Measurements from ENCODE around the gene UFSP1. TPM values are rescaled to one million over a fixed set of nuclear protein-coding genes. Genes with fewer than 3 reads are reported as not detected.

The UFSP1 gene
- total RNA-seq, 1 experiment from 2014 or later, result 4.8 TPM

DNA sequence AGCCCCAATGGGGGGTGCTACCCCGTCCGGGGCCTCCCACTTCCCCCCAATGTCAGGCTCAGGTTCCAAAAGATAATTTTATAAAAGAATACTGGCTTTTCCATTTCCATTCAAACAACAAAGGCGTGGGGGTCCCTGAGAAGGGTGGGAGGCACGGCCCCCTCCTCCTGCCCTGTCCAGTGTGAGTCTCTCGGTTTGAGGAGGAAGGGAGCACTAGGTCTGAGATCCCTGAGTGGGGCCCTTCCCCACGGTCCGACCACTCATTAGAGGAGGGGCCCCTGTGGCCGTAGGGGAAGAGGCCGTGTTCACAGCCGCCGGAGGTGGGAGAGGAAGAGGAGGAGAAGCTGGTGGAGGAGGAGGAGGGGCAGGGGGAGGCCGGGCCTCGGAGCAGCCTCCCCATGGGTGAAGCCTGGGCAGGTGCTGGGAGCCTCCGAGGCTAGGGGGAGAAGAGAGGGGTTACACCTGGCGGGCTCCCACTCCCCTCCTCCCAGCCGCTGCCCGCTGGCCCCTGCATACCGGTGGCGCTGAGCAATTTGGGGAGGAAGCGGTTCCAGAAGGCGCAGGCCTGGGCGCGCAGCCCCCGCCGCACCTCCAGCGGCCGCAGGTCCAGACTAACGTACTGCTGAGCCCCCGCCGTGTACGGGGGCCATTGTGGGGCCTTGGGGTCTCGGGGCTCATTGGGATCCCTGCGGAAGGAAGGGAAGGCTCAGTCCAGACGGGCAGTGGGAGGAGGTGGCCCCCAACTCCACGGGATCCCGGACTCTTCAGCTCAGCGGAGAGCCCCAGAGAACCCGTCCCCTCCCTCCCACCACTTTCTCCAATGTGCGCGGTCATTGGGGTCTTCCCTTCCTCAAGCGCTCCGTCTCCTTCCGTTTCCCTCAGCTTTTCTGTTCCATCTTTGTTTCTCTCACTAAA lies 1.4 kb upstream of the UFSP1 start (continued):
- TF ChIP-seq, protein P1, sequence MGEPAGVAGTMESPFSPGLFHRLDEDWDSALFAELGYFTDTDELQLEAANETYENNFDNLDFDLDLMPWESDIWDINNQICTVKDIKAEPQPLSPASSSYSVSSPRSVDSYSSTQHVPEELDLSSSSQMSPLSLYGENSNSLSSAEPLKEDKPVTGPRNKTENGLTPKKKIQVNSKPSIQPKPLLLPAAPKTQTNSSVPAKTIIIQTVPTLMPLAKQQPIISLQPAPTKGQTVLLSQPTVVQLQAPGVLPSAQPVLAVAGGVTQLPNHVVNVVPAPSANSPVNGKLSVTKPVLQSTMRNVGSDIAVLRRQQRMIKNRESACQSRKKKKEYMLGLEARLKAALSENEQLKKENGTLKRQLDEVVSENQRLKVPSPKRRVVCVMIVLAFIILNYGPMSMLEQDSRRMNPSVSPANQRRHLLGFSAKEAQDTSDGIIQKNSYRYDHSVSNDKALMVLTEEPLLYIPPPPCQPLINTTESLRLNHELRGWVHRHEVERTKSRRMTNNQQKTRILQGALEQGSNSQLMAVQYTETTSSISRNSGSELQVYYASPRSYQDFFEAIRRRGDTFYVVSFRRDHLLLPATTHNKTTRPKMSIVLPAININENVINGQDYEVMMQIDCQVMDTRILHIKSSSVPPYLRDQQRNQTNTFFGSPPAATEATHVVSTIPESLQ (CRISPR knock-in tag; IDR thresholded peaks at IDR 0.05), result no peak
- no peak for TF ChIP-seq SMAD4 (CRISPR knock-in tag; IDR thresholded peaks at IDR 0.05)
- TF ChIP-seq SP1 (CRISPR knock-in tag; conservative IDR thresholded peaks at IDR 0.05), result no peak
- no peak for TF ChIP-seq ZNF317 (CRISPR knock-in tag; IDR thresholded peaks at IDR 0.05; ENCODE audit: borderline replicate concordance, low read depth)
- TF ChIP-seq, protein P2, sequence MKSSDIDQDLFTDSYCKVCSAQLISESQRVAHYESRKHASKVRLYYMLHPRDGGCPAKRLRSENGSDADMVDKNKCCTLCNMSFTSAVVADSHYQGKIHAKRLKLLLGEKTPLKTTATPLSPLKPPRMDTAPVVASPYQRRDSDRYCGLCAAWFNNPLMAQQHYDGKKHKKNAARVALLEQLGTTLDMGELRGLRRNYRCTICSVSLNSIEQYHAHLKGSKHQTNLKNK (CRISPR knock-in tag; IDR thresholded peaks at IDR 0.05), result no peak
- TF ChIP-seq GRHL2 (CRISPR knock-in tag; IDR thresholded peaks at IDR 0.05; ENCODE audit: insufficient replicate concordance, severe bottlenecking), result no peak
- TF ChIP-seq, protein P3, sequence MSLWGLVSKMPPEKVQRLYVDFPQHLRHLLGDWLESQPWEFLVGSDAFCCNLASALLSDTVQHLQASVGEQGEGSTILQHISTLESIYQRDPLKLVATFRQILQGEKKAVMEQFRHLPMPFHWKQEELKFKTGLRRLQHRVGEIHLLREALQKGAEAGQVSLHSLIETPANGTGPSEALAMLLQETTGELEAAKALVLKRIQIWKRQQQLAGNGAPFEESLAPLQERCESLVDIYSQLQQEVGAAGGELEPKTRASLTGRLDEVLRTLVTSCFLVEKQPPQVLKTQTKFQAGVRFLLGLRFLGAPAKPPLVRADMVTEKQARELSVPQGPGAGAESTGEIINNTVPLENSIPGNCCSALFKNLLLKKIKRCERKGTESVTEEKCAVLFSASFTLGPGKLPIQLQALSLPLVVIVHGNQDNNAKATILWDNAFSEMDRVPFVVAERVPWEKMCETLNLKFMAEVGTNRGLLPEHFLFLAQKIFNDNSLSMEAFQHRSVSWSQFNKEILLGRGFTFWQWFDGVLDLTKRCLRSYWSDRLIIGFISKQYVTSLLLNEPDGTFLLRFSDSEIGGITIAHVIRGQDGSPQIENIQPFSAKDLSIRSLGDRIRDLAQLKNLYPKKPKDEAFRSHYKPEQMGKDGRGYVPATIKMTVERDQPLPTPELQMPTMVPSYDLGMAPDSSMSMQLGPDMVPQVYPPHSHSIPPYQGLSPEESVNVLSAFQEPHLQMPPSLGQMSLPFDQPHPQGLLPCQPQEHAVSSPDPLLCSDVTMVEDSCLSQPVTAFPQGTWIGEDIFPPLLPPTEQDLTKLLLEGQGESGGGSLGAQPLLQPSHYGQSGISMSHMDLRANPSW (CRISPR knock-in tag; conservative IDR thresholded peaks at IDR 0.05; ENCODE audit: low read depth), result no peak
- TF ChIP-seq, protein P4, sequence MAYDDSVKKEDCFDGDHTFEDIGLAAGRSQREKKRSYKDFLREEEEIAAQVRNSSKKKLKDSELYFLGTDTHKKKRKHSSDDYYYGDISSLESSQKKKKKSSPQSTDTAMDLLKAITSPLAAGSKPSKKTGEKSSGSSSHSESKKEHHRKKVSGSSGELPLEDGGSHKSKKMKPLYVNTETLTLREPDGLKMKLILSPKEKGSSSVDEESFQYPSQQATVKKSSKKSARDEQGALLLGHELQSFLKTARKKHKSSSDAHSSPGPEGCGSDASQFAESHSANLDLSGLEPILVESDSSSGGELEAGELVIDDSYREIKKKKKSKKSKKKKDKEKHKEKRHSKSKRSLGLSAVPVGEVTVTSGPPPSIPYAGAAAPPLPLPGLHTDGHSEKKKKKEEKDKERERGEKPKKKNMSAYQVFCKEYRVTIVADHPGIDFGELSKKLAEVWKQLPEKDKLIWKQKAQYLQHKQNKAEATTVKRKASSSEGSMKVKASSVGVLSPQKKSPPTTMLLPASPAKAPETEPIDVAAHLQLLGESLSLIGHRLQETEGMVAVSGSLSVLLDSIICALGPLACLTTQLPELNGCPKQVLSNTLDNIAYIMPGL (CRISPR knock-in tag; IDR thresholded peaks at IDR 0.05), result no peak
- TF ChIP-seq, protein P5, sequence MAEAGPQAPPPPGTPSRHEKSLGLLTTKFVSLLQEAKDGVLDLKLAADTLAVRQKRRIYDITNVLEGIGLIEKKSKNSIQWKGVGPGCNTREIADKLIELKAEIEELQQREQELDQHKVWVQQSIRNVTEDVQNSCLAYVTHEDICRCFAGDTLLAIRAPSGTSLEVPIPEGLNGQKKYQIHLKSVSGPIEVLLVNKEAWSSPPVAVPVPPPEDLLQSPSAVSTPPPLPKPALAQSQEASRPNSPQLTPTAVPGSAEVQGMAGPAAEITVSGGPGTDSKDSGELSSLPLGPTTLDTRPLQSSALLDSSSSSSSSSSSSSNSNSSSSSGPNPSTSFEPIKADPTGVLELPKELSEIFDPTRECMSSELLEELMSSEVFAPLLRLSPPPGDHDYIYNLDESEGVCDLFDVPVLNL (CRISPR knock-in tag; IDR thresholded peaks at IDR 0.05; ENCODE audit: borderline replicate concordance, low read depth), result no peak
- TF ChIP-seq ZNF263 (CRISPR knock-in tag; IDR thresholded peaks at IDR 0.05; ENCODE audit: low read depth), result peak; percentile 63
- TF ChIP-seq, protein P6, sequence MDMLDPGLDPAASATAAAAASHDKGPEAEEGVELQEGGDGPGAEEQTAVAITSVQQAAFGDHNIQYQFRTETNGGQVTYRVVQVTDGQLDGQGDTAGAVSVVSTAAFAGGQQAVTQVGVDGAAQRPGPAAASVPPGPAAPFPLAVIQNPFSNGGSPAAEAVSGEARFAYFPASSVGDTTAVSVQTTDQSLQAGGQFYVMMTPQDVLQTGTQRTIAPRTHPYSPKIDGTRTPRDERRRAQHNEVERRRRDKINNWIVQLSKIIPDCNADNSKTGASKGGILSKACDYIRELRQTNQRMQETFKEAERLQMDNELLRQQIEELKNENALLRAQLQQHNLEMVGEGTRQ (CRISPR knock-in tag; IDR thresholded peaks at IDR 0.05), result no peak
- no peak for TF ChIP-seq GABPB1 (CRISPR knock-in tag; IDR thresholded peaks at IDR 0.05)
- TF ChIP-seq, protein P7, sequence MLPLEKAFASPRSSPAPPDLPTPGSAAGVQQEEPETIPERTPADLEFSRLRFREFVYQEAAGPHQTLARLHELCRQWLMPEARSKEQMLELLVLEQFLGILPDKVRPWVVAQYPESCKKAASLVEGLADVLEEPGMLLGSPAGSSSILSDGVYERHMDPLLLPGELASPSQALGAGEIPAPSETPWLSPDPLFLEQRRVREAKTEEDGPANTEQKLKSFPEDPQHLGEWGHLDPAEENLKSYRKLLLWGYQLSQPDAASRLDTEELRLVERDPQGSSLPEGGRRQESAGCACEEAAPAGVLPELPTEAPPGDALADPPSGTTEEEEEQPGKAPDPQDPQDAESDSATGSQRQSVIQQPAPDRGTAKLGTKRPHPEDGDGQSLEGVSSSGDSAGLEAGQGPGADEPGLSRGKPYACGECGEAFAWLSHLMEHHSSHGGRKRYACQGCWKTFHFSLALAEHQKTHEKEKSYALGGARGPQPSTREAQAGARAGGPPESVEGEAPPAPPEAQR (CRISPR knock-in tag; IDR thresholded peaks at IDR 0.05), result no peak
- TF ChIP-seq, protein P8, sequence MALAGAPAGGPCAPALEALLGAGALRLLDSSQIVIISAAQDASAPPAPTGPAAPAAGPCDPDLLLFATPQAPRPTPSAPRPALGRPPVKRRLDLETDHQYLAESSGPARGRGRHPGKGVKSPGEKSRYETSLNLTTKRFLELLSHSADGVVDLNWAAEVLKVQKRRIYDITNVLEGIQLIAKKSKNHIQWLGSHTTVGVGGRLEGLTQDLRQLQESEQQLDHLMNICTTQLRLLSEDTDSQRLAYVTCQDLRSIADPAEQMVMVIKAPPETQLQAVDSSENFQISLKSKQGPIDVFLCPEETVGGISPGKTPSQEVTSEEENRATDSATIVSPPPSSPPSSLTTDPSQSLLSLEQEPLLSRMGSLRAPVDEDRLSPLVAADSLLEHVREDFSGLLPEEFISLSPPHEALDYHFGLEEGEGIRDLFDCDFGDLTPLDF (CRISPR knock-in tag; IDR thresholded peaks at IDR 0.05), result no peak
- peak; percentile 66; the same call in 1 of the 2 replicates for TF ChIP-seq FOXP1 (CRISPR knock-in tag; IDR thresholded peaks at IDR 0.05; ENCODE audit: borderline replicate concordance)
- TF ChIP-seq, protein P9, sequence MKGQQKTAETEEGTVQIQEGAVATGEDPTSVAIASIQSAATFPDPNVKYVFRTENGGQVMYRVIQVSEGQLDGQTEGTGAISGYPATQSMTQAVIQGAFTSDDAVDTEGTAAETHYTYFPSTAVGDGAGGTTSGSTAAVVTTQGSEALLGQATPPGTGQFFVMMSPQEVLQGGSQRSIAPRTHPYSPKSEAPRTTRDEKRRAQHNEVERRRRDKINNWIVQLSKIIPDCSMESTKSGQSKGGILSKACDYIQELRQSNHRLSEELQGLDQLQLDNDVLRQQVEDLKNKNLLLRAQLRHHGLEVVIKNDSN (CRISPR knock-in tag; IDR thresholded peaks at IDR 0.05), result no peak
- TF ChIP-seq ELF4 (CRISPR knock-in tag; IDR thresholded peaks at IDR 0.05; ENCODE audit: low read depth), result no peak
- TF ChIP-seq, protein P10, sequence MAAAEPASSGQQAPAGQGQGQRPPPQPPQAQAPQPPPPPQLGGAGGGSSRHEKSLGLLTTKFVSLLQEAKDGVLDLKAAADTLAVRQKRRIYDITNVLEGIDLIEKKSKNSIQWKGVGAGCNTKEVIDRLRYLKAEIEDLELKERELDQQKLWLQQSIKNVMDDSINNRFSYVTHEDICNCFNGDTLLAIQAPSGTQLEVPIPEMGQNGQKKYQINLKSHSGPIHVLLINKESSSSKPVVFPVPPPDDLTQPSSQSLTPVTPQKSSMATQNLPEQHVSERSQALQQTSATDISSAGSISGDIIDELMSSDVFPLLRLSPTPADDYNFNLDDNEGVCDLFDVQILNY (CRISPR knock-in tag; IDR thresholded peaks at IDR 0.05), result no peak
- TF ChIP-seq KAT7 (CRISPR knock-in tag; IDR thresholded peaks at IDR 0.05; ENCODE audit: borderline replicate concordance), result 0 out of 2 replicates have a peak, but pooled peaks have one; percentile 96
- no peak for TF ChIP-seq ATF1 (CRISPR knock-in tag; IDR thresholded peaks at IDR 0.05)
- TF ChIP-seq OVOL2 (CRISPR knock-in tag; IDR thresholded peaks at IDR 0.05; ENCODE audit: borderline replicate concordance), result no peak
- no peak for TF ChIP-seq IRF2 (CRISPR knock-in tag; IDR thresholded peaks at IDR 0.05; ENCODE audit: borderline replicate concordance, low read depth)
- TF ChIP-seq RORB (CRISPR knock-in tag; IDR thresholded peaks at IDR 0.05), result no peak
